Neural cell (in vitro differentiated cells): ENCODE measurements around the gene ANAPC2. TPM values are rescaled to one million over a fixed set of nuclear protein-coding genes. Genes with fewer than 3 reads are reported as not detected.
"Not testable (repeated sequence)": the region's sequence is repeated elsewhere in the genome, so short reads cannot be mapped to it uniquely, and the experiment has no call there.

Source experiments
- H2AFZ ChIP-seq: fragments of 200-600, 300-800 bp; sonication (generic), shearing (Covaris generic); 2 replicates; pipeline ENCODE4 v1.6.0; 2014; ENCODE audit warnings: low read depth, mild to moderate bottlenecking, antibody characterized with exemption, low read length, moderate library complexity
- H3F3A ChIP-seq: fragments of 200-600 bp; shearing (Covaris generic); 2 replicates; pipeline ENCODE4 v1.6.1; 2016; ENCODE audit warnings: mild to moderate bottlenecking, moderate library complexity, mixed read lengths, antibody characterized with exemption, low read length; ENCODE audit not compliant: insufficient read depth, poor library complexity, severe bottlenecking
- H3K27ac ChIP-seq: fragments of 200-600, 300-800 bp; sonication (generic), shearing (Covaris generic); 2 replicates; pipeline ENCODE4 v1.5.1; 2014; ENCODE audit warnings: mild to moderate bottlenecking, low read length, moderate library complexity
- H3K27me3 ChIP-seq: fragments of 300-800, 200-600 bp; sonication (generic), shearing (Covaris generic); 2 replicates; pipeline ENCODE4 v1.6.0; 2014; ENCODE audit warnings: mild to moderate bottlenecking, low read depth, low read length, moderate library complexity; ENCODE audit not compliant: insufficient read depth
- H3K36me3 ChIP-seq: fragments of 300-800, 200-600 bp; sonication (generic), shearing (Covaris generic); 2 replicates; pipeline ENCODE4 v1.5.1; 2014; ENCODE audit warnings: mild to moderate bottlenecking, antibody characterized with exemption, low read length, moderate library complexity; ENCODE audit not compliant: insufficient read depth
- H3K4me2 ChIP-seq: fragments of 300-800, 200-600 bp; sonication (generic), shearing (Covaris generic); 2 replicates; pipeline ENCODE4 v1.6.0; 2014; ENCODE audit warnings: mild to moderate bottlenecking, low read length
- H3K4me3 ChIP-seq: fragments of 300-800, 200-600 bp; sonication (generic), shearing (Covaris generic); 2 replicates; pipeline ENCODE4 v1.5.1; 2014; ENCODE audit warnings: mild to moderate bottlenecking, low read length, moderate library complexity
- H3K79me2 ChIP-seq: fragments of 200-600 bp; shearing (Covaris generic); replicated peaks from 2 replicates; pipeline ENCODE4 v1.6.0; 2014; ENCODE audit warnings: mild to moderate bottlenecking, low read length, moderate library complexity; ENCODE audit not compliant: insufficient read depth
- H3K9ac ChIP-seq: fragments of 300-800, 200-600 bp; sonication (generic), shearing (Covaris generic); 2 replicates; pipeline ENCODE4 v1.6.1; 2016; ENCODE audit warnings: mild to moderate bottlenecking, low read length, mixed read lengths
- H3K9me2 ChIP-seq: fragments of 200-600 bp; shearing (Covaris generic); 2 replicates; pipeline ENCODE4 v1.6.1; 2016; ENCODE audit warnings: mild to moderate bottlenecking, low read length, mixed read lengths; ENCODE audit not compliant: insufficient read depth
- H3K9me3 ChIP-seq: fragments of 200-600, 300-800 bp; sonication (generic), shearing (Covaris generic); 2 replicates; pipeline ENCODE4 v1.6.1; 2016; ENCODE audit warnings: mild to moderate bottlenecking, mixed run types, low read length, moderate library complexity, mixed read lengths
- H4K20me1 ChIP-seq: fragments of 200-600 bp; shearing (Covaris generic); 2 replicates; pipeline ENCODE4 v1.6.1; 2016; ENCODE audit warnings: mild to moderate bottlenecking, mixed run types; ENCODE audit not compliant: insufficient read depth
- EP300 ChIP-seq: fragments of 450-650 bp; conservative IDR thresholded peaks from 2 replicates; pipeline ENCODE4 v1.6.1; 2014; ENCODE audit warnings: antibody characterized with exemption, mild to moderate bottlenecking, moderate library complexity; ENCODE audit not compliant: poor library complexity, severe bottlenecking
- EZH2 ChIP-seq: fragments of 200-600, 300-800 bp; shearing (Covaris generic), sonication (generic); IDR thresholded peaks from 2 replicates; pipeline ENCODE4 v1.6.1; 2014; ENCODE audit warnings: antibody characterized with exemption, low read length, borderline replicate concordance, mild to moderate bottlenecking; ENCODE audit not compliant: insufficient read depth, poor library complexity, severe bottlenecking
- MXI1 ChIP-seq: fragments of 450-650 bp; conservative IDR thresholded peaks from 2 replicates; pipeline ENCODE4 v1.6.1; 2014; ENCODE audit warnings: antibody characterized with exemption, mild to moderate bottlenecking; ENCODE audit not compliant: poor library complexity, severe bottlenecking
- POLR2AphosphoS5 ChIP-seq: IDR thresholded peaks from 2 replicates; pipeline ENCODE4 v1.6.1; 2012
- RAD21 ChIP-seq: fragments of 450-650 bp; conservative IDR thresholded peaks from 2 replicates; pipeline ENCODE4 v1.6.1; 2014; ENCODE audit warnings: antibody characterized with exemption, mild to moderate bottlenecking, moderate library complexity
- SMC3 ChIP-seq: fragments of 450-650 bp; conservative IDR thresholded peaks from 2 replicates; pipeline ENCODE4 v1.6.1; 2014; ENCODE audit warnings: antibody characterized with exemption, mild to moderate bottlenecking, moderate library complexity; ENCODE audit not compliant: poor library complexity
- TAF1 ChIP-seq: IDR thresholded peaks from 2 replicates; pipeline ENCODE4 v1.6.1; 2012; ENCODE audit warnings: low read depth
- polyA plus RNA-seq: library from polyadenylated mRNA; depleted of rRNA; stranded (reverse); fragments of >200 nt; gene quantifications from 2 replicates; pipeline ENCODE4 v1.2.3, GENCODE V29; 2014
- TF ChIP-seq, protein P1 (sequence below): fragments of 450-650 bp; IDR thresholded peaks from 2 replicates; pipeline ENCODE4 v1.5.1; 2014; ENCODE audit warnings: antibody characterized with exemption, mild to moderate bottlenecking, moderate library complexity; ENCODE audit not compliant: poor library complexity, severe bottlenecking
- TF ChIP-seq, protein P2 (sequence below): IDR thresholded peaks from 2 replicates; pipeline ENCODE4 v1.6.1; 2012; ENCODE audit warnings: borderline replicate concordance

The ANAPC2 gene
- polyA plus RNA-seq, 1 donor from 2014 or later: 38.1 TPM

DNA sequence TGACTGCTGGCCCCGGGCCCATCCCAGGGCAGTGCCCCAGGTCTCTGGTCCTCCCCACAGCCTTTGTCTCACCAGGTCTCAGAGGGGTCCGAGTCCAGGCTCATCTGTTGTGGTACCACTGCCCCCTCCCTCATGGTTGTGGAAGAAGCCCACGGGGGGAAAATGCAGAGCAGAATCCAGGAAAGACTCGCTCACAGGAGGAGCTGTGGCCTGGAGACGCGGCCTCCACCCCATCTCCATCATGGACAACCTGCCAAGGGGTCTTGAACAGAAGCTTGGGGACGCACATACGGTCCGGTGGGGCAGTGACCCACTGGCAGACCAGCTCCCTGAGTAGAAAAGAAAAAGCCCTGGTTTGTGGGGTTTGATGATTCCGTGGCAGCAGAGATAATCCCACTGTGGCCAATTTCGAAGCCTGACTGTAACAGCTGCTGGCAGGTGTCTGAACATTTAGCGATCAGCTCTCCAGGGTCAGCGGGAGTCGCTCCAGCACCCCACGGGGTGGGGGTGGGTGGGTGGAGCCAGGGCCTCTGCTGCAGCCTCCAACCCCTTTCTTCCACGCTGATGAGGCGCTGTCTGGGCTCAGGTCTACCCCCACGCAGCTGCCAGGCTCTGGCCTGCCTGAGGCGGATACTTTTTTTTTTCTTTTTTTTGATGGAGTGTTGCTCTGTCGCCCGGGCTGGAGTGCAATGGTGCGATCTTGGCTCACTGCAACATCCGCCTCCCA lies 51.3 kb downstream of the ANAPC2 start:
- Histone ChIP-seq H3K27me3 (peaks cover 67% of the 10 kb centered on the region), H3K9ac (no peak overlapping the region), H3K4me3 (no peak overlapping the region), H3K9me2 (no peaks in the 10 kb centered on the region), H3K27ac (no peak overlapping the region), H3K79me2 (no peaks in the 10 kb centered on the region), H3K36me3 (no peaks in the 10 kb centered on the region), H4K20me1 (no peaks in the 10 kb centered on the region), H3K9me3 (no peaks in the 10 kb centered on the region), H3K4me2 (no peak overlapping the region), H2AFZ (no peak overlapping the region), H3F3A (no peaks in the 10 kb centered on the region)
- TF ChIP-seq TAF1: no peak
- TF ChIP-seq SMC3: no peak

DNA sequence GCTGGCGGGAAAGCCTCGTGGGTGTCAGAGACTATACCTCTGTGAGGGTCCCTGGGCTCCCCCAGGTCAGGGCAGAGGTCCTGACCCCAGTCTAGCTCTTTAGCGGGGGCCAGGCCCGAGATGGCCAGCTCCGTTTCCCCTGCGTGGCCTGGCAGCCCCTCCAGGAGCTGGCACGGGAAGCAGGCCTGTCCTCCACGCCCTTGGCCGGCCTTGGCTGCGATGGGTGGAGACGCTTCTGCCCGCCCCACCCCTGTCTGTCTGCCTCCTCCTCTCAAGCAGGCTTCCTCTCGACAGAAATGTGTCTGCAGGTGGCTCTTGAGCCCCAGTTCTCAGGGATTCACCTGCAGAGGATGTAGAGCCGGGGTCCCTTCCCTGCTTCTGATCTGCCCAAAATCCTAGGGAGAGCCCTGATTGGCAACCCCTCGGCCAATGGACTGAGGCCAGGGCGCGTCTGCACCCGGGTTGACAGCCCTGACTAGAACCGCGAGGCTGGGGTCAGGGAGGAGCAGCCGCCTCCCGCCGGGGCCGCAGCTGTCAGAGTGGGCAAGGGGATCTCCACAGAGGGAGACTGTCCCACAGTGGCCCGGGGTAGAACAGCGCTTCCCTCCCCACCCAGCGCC lies 52.0 kb downstream of the ANAPC2 start:
- H3K9me2 ChIP-seq: no peaks in the 10 kb centered on the region
- no peaks in the 10 kb centered on the region for H4K20me1 ChIP-seq
- H3K4me3 ChIP-seq: no peak overlapping the region
- H3K27ac ChIP-seq: no peak overlapping the region
- no peaks in the 10 kb centered on the region for H3K79me2 ChIP-seq
- no peak overlapping the region for H3K9ac ChIP-seq
- H3K9me3 ChIP-seq: no peaks in the 10 kb centered on the region
- no peaks in the 10 kb centered on the region for H3K36me3 ChIP-seq
- no peak for TF ChIP-seq TAF1
- TF ChIP-seq EZH2: no peak
- TF ChIP-seq EP300: no peak
- TF ChIP-seq SMC3: no peak
- TF ChIP-seq POLR2AphosphoS5: no peak
- TF ChIP-seq, protein P1, sequence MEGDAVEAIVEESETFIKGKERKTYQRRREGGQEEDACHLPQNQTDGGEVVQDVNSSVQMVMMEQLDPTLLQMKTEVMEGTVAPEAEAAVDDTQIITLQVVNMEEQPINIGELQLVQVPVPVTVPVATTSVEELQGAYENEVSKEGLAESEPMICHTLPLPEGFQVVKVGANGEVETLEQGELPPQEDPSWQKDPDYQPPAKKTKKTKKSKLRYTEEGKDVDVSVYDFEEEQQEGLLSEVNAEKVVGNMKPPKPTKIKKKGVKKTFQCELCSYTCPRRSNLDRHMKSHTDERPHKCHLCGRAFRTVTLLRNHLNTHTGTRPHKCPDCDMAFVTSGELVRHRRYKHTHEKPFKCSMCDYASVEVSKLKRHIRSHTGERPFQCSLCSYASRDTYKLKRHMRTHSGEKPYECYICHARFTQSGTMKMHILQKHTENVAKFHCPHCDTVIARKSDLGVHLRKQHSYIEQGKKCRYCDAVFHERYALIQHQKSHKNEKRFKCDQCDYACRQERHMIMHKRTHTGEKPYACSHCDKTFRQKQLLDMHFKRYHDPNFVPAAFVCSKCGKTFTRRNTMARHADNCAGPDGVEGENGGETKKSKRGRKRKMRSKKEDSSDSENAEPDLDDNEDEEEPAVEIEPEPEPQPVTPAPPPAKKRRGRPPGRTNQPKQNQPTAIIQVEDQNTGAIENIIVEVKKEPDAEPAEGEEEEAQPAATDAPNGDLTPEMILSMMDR: no peak
- TF ChIP-seq RAD21: no peak
- TF ChIP-seq, protein P2, sequence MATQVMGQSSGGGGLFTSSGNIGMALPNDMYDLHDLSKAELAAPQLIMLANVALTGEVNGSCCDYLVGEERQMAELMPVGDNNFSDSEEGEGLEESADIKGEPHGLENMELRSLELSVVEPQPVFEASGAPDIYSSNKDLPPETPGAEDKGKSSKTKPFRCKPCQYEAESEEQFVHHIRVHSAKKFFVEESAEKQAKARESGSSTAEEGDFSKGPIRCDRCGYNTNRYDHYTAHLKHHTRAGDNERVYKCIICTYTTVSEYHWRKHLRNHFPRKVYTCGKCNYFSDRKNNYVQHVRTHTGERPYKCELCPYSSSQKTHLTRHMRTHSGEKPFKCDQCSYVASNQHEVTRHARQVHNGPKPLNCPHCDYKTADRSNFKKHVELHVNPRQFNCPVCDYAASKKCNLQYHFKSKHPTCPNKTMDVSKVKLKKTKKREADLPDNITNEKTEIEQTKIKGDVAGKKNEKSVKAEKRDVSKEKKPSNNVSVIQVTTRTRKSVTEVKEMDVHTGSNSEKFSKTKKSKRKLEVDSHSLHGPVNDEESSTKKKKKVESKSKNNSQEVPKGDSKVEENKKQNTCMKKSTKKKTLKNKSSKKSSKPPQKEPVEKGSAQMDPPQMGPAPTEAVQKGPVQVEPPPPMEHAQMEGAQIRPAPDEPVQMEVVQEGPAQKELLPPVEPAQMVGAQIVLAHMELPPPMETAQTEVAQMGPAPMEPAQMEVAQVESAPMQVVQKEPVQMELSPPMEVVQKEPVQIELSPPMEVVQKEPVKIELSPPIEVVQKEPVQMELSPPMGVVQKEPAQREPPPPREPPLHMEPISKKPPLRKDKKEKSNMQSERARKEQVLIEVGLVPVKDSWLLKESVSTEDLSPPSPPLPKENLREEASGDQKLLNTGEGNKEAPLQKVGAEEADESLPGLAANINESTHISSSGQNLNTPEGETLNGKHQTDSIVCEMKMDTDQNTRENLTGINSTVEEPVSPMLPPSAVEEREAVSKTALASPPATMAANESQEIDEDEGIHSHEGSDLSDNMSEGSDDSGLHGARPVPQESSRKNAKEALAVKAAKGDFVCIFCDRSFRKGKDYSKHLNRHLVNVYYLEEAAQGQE: no peak
- no peak for TF ChIP-seq MXI1
- no peak overlapping the region for H2AFZ ChIP-seq
- no peaks in the 10 kb centered on the region for H3F3A ChIP-seq
- H3K4me2 ChIP-seq: no peak overlapping the region
- peaks cover 60% of the 10 kb centered on the region for H3K27me3 ChIP-seq

DNA sequence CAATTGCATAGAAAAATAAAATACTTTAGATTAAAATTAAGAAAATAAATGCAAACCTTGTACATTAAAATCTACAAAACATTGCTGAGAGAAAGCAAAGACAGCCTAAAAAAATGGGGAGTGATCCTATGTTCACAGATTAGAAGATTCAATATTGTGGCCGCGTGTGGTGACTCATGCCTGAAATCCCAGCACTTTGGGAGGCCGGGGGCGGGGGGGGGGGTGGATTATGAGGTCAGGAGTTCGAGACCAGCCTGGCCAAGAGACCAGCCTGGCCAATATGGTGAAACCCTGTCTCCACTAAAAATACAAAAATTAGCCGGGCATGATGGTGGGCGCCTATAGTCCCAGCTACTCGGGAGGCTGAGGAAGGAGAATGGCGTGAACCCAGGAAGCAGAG lies 53.2 kb downstream of the ANAPC2 start:
- H3K4me2 ChIP-seq, H3K9me2 ChIP-seq, H3K79me2 ChIP-seq, H3F3A ChIP-seq, H2AFZ ChIP-seq, H3K4me3 ChIP-seq, H3K9ac ChIP-seq, H3K27ac ChIP-seq, H3K9me3 ChIP-seq, H3K36me3 ChIP-seq, H4K20me1 ChIP-seq: not testable (repeated sequence)
- peaks cover 48% of the 10 kb centered on the region for H3K27me3 ChIP-seq
